T-helper 2 cell treated with Interferon-gamma antibody and Interleukin-4, amounts not matched to agents 100 ng/mL and 5 ng/mL, for 36 hours (primary cell): Measurements from ENCODE around the gene SPTSSA. TPM values are rescaled to one million over a fixed set of nuclear protein-coding genes. Genes with fewer than 3 reads are reported as not detected.
"Not testable (repeated sequence)": the region's sequence is repeated elsewhere in the genome, so short reads cannot be mapped to it uniquely, and the experiment has no call there.

ENCODE experiments used
- intact Hi-C: fragments of 100-400 bp; cut with micrococcal nuclease; formaldehyde crosslinking; loops from one replicate; pipeline ENCODE4 v1.15.1; 2023
- total RNA-seq: library from RNA; stranded (reverse); gene quantifications from 2 replicates; pipeline ENCODE4 v1.2.3, GENCODE V29; 2022

Gene SPTSSA
- total RNA-seq, 1 donor from 2014 or later = 14.6 TPM

DNA sequence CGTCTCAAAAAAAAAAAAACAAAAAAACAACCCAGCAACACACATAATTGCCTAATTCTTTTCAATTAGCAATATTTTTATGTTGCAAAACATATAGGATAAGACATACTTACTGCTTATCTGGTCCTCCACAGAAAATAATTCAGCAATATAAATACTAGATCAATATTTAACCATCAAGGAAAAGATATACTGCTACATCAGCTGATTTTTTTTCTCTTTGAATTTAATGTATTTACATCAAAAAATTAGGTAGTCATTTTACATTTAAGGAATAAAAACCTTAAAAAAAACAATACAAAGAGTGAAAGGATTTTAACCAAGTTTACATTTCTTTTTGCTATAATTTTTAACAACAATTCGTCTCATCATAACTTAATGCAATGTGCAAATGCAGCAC is 28.1 kb downstream of the SPTSSA start:
- intact Hi-C loops = no loop called here

DNA sequence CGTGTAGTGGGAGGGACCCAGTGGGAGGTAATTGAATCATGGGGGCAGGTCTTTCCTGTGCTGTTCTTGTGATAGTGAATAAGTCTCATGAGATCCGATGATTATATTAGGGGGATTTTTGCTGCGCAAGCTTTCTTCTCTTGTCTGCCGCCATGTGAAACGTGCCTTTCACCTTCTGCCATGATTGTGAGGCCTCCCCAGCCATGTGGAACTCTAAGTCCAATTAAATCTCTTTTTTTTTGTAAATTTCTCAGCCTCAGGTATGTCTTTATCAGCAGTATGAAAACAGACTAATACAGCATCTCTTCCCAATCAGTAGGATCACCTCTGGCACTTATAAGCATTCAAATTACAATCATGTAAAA is 34.0 kb downstream of the SPTSSA start:
- intact Hi-C loops = not testable (repeated sequence)

DNA sequence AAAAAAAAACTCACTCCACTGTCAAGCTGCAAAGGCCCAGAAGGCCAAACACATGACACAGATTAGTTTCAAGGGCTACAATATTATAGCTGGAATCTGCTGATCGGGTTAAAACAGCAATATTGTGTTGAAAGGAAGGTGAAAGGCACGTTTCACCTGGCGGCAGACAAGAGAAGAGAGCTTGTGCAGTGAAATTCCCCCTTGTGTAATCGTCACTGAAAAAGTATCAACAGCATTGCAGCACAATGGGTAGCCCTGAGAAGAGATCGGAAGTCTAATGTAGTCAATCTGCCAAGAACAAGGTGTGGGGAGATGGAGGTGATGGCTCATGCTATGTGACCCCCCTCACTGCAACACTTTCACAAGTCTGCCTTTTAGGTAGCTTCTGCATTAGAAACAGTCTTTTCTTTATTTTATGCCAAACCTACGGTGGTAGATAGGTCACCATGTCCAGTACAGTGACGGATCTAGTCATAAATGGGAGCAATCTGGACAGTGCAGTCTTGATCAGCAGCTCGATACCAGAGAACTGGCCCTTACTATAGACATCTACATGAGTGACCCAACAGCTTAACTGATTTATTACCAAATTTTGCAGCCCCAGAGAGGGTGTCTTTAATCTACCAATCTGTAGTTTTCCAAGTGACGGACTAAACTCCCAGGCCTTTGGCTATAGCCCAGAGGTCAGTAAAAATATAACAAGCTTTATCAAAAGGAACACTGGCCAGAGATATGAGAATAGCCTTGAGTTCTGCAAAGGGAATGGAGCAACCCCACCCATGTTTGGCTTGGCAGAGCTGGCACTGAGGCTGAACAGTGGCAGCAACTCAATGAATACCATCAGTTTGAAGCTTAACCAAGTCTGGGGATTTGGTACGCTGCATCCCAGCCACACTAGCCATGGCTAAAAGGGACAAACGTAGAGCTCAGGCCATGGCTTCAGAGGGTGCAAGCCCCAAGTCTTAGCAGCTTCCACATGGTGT is 35.4 kb downstream of the SPTSSA start:
- intact Hi-C loops = no loop called here

DNA sequence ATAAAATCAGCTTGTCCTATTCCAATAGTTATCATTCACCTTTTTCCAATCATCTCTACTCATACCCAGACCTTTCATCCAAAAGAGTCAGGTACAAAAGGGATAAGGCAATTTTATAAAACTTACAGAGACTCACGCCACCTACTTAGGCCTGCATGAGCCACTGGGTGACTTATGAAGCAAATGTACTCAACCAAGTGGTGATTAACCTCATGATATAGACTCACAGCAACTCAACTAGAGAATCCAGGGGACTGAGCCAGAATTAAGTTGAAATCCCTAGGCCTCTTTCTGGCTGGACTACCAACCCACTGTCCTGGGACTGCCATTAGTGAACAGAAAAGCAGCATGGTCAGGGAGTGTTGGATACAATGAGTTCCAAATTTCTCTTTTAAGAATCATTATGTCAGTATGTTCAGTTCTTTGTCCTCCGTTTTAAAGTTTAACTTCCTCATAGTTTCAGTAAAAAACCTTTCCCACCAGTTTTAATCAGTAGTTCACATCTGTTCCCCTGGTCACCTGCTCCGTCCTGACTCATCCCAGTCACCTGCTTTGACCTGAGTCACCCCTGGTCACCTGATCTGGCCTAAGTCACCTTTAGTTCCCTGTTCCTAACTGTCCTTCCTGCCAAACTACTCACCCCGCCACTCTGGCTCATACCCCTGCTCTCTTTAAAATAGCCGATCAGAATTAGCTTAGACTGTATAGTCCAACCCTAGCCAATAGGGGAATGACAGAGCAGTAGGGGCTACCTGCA is 36.8 kb downstream of the SPTSSA start:
- intact Hi-C loops = no loop called here

DNA sequence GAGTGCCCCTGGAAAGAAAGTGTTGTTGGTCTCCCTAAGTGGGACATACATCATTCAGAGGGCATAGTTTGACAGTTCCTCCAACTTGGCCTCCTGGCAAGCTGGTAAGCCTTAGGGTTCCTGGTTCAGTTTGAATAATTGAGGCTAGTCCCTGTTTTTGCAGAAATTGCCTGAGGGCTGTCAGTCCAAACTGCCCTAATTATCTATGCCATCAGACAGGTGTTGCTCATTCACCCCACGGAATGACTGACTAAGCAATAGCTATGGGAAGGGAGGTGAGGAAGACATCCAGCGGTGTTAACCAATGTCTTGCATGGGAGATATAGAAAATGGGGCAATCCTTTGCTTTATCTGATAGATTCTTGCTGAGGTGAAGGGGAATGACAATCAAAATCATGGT is 37.6 kb downstream of the SPTSSA start:
- intact Hi-C loops = no loop called here

DNA sequence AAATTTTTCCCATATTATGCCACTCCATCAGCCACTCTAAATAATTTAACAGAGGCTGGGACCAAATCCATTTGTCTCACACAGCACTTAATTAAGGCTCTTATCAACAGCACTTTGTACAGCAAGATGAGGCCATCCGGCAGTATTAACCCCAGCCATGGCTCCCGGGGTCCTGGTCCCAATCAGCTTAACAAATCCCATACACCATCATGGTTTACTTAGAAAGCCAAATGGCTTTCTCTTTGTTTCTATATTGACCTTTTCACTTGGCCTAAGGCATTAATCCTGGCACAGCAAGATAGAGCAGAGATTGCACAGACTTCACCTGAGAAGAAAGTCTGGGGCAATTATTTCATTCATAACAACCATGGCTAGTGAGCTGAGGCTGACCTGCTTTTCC is 38.6 kb downstream of the SPTSSA start:
- intact Hi-C loops = no loop called here

DNA sequence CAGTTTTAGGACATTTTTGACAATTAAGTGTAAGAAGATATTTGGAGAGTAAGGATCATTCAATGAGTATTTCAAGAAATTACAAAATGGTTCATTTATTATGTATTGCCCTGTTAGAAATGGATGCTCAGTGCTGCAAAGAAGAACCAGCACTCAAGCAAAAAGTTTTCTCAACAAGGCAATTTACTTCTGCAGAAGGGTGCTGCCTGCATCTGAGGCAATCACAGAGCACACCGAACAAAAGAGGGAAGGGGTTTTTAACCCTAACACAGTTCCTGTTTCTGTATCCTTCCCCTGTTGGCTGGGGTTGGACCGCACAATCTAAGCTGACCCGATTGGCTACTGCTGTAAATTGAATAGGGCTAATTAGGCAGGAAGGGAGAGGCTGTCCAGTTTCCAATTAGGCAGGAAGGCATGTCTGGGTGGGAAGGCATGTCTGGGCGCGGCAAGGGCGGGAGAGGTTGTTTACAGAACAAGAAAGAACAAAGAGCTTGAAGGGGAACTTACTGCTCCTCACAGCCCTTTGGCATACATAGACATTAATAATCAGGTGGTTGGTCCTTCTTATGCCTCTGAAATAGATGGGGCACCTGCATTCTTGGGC is 41.4 kb downstream of the SPTSSA start:
- intact Hi-C loops = no loop called here

DNA sequence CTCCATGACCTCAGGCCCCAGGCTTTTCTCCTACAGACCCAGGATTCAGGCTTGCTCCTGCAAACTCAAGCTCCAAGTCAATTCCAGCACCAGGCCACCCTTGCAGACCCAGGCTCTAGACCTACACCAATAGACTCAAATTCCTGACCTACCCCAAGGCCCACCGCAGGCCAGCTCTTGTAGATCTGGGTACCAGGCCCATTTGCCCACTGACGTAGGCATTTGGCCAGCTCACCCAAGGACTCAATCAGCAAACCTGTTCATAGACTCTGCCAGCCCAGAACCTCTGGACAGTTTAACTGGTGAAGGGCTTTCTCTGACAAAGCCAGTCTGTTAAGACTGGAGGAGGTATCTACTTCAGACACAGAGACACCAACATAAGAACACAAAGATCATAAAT is 52.3 kb downstream of the SPTSSA start:
- intact Hi-C loops = no loop called here

DNA sequence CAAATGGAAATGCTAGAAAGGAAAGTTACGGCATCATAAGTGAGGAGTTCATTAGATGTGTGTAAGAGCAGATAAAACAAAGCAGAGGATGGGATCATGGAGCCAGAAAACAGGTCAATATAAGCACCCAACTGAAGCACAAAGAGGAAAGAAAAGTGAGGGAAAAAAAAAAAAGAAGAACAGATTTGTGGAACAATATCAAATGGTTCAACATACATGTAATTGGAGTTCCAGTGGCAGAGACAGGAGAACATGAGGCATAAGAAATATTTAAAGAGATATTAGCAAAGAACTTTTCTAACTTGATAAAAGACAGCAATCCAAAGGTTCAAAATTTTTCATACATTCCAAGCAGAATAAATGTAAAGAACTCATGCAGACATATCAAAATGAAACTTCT is 54.1 kb downstream of the SPTSSA start:
- intact Hi-C loops = no loop called here

DNA sequence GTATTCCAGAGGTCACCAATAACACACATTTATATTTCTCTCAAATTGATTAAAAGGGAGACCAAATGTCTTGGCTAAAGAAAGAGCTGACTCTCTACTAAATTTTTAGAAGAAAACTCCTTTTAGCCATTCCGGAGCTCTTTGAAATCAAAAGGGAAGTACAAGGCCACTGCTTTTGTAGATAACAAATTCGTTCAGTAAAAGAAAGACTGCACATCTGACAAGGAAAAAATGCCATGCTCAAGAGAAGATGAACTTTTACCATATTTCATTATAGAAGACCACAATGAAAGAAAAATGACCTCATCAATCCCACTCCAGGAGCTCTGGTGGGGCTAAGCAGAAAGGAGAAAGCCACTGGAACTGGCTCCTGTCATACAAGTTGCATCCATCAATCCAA is 57.6 kb downstream of the SPTSSA start:
- intact Hi-C loops = no loop called here

DNA sequence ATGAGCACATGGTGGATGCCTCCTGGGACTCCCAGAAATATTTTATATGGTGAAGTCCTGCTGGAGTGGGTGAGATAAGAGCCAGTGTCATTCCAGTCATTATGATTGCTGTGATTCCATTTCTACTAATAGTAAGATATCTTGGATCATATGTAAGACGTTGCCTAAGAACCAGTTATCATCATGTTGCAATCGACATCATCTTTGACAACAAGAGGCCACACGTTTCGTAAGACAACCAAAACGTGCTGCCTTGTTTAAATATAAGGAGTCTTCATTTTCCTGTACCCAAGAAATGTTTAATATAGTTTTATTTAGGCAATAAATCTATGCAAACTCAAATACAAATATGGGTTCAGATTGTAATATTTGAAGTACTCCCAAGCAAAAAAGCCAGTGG is 58.4 kb downstream of the SPTSSA start:
- intact Hi-C loops = no loop called here

DNA sequence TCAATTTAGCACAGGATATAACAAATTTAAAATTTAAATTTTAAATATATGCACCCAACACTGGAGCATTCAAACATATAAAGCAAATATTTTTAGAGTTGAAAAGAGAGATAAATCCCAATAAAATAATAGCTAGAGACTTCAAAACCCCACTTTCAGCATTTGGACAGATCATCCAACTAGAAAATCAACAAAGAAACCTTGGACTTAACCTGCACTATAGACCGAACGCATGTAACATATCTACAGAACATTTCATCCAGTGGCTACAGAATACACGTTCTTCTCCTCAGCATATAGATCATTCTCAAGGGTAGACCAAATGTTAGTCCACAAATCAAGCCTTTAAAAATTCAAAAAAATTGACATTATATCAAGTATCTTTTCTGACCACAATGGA is 64.0 kb downstream of the SPTSSA start:
- intact Hi-C loops = no loop called here

DNA sequence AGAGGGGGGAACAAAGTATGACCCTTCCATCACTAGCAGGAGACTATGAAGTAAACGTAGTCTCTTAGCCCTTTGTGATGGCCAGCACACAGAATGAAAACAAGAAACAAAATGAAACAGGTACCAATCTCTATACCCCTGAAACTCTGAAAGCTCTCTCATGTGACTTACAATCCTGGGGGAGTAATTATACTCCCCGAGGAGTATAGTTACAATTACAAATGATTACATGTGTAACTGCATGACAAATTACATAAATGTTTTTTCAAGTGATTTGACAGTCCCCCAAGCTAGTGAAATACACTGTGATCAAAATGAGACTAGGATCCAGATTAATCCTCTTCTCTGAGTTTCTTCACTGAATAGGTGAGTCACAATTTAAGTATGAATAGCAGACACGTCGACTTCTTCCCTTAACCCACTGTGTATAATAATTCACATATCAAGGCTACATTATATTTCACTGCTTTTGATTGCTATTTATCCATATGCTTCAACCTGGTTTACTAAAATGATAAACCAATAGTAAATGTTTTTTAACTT is 74.0 kb downstream of the SPTSSA start:
- intact Hi-C loops = no loop called here

DNA sequence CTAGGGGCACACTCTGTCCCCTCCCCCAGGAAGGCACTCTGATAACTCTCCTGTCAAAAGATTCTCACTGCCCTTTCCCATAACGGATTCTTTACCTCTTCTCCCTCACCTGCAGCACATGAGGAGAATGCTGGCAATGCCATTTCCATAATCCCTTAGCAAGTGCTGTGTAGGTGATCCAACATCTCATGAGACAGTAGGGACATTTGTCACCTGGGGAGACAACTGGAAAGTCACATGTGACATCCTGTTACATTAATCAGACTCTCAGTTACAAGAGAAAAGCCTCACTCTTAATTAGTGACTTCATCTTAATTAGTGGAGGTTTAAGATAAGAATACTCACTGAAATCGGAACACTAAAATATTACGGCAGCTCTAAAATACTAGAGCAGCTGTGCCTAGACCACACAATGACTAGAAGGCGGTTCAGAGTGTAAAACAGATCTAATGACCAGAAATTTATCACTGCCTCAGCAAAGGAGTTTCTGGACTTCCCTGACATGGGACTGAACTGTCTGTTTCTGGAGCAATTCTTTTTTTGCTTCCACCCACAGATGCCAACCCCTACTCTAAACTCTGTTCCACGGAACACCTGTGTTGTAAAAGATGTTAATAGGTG is 75.1 kb downstream of the SPTSSA start:
- intact Hi-C loops = no loop called here

DNA sequence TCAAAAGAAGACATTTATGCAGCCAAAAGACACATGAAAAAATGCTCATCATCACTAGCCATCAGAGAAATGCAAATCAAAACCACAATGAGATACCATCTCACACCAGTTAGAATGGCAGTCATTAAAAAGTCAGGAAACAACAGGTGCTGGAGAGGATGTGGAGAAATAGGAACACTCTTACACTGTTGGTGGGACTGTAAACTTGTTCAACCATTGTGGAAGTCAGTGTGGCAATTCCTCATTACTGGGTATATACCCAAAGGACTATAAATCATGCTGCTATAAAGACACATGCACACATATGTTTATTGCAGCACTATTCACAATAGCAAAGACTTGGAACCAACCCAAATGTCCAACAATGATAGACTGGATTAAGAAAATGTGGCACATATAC is 76.2 kb downstream of the SPTSSA start:
- intact Hi-C loops = not testable (repeated sequence)

DNA sequence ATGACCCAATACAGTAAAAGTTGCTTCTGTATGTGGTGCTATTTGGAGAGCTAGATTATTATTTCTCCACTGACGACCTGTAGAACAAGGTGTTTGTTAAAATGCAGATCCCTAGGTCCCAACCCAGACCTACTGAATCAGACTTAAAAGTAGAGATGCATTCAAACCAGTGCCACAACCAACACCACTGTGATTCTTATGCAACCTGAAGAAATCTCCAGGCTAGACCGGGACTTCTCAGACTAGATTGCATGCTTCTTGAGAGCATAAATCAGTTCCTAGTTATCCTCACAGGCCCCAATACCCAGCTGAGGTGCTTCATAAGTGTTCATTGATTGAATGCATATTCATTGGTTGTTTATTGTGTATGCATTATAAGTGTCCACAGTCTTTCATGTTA is 78.2 kb downstream of the SPTSSA start:
- intact Hi-C loops = no loop called here

Other genes with a start within 250 kb of the SPTSSA start
- 29.5 and 30.9 TPM in 2 replicates for gene EAPP, start 77.5 kb upstream of the SPTSSA start, total RNA-seq
- gene SNX6, start 167.9 kb upstream of the SPTSSA start, total RNA-seq = 73.4 and 77.4 TPM in 2 replicates